HEK293T (cell line): Measurements from ENCODE around the gene NPHP1.
"Not testable (repeated sequence)": the region's sequence is repeated elsewhere in the genome, so short reads cannot be mapped to it uniquely, and the experiment has no call there.

Source experiments
- CTCF ChIA-PET: fragments of 350-600 bp; formaldehyde crosslinking; extraction: SDS; loops from one replicate; lab custom pipeline; 2021; ENCODE audit warnings: antibody characterized with exemption, inconsistent platforms; lab: Yijun Ruan, JAX
- POLR2A ChIA-PET: fragments of 350-600 bp; formaldehyde crosslinking; extraction: SDS; loops from one replicate; lab custom pipeline; 2020; ENCODE audit warnings: antibody characterized with exemption, inconsistent platforms; lab: Yijun Ruan, JAX
- DNase-seq: peaks from one replicate; pipeline ENCODE4 v3.0.0; 2012; ENCODE audit warnings: mixed read lengths; ENCODE audit errors: extremely low spot score
- ARNT ChIP-seq: fragments of 450-650 bp; IDR thresholded peaks from 2 replicates; pipeline ENCODE4 v1.6.1; 2017; ENCODE audit warnings: mild to moderate bottlenecking
- CTBP1 ChIP-seq: fragments of 450-650 bp; IDR thresholded peaks from 2 replicates; pipeline ENCODE4 v1.6.1; 2016; ENCODE audit warnings: borderline replicate concordance
- ELF4 ChIP-seq: fragments of 450-650 bp; IDR thresholded peaks from 2 replicates; pipeline ENCODE4 v1.6.1; 2017; ENCODE audit warnings: antibody characterized with exemption
- FOXA1 ChIP-seq: fragments of 450-650 bp; IDR thresholded peaks from 2 replicates; pipeline ENCODE4 v1.6.1; 2016; ENCODE audit warnings: mild to moderate bottlenecking
- FOXK2 ChIP-seq: fragments of 450-650 bp; IDR thresholded peaks from 2 replicates; pipeline ENCODE4 v1.6.1; 2016; ENCODE audit warnings: mild to moderate bottlenecking
- FOXM1 ChIP-seq: fragments of 450-650 bp; IDR thresholded peaks from 2 replicates; pipeline ENCODE4 v1.6.1; 2017; ENCODE audit warnings: mild to moderate bottlenecking, borderline replicate concordance
- HDGF ChIP-seq: fragments of 450-650 bp; IDR thresholded peaks from 2 replicates; pipeline ENCODE4 v1.6.1; 2017; ENCODE audit warnings: antibody characterized with exemption, borderline replicate concordance
- L3MBTL2 ChIP-seq: fragments of 450-650 bp; conservative IDR thresholded peaks from 2 replicates; pipeline ENCODE4 v1.6.1; 2016; ENCODE audit warnings: mild to moderate bottlenecking
- LEF1 ChIP-seq: fragments of 450-650 bp; IDR thresholded peaks from 2 replicates; pipeline ENCODE4 v1.6.1; 2017; ENCODE audit warnings: mild to moderate bottlenecking, borderline replicate concordance
- NFRKB ChIP-seq: fragments of 450-650 bp; IDR thresholded peaks from 2 replicates; pipeline ENCODE4 v1.6.1; 2016; ENCODE audit warnings: mild to moderate bottlenecking, moderate library complexity
- PKNOX1 ChIP-seq: fragments of 450-650 bp; IDR thresholded peaks from 2 replicates; pipeline ENCODE4 v1.6.1; 2016
- SP1 ChIP-seq: fragments of 450-650 bp; IDR thresholded peaks from 2 replicates; pipeline ENCODE4 v1.6.1; 2017
- SUZ12 ChIP-seq: fragments of 450-650 bp; IDR thresholded peaks from 2 replicates; pipeline ENCODE4 v1.6.1; 2016; ENCODE audit warnings: mild to moderate bottlenecking
- TARDBP ChIP-seq: fragments of 450-650 bp; IDR thresholded peaks from 2 replicates; pipeline ENCODE4 v1.6.1; 2016
- ZNF384 ChIP-seq: fragments of 450-650 bp; IDR thresholded peaks from 2 replicates; pipeline ENCODE4 v1.6.1; 2016

Gene NPHP1

GRCh38 chr2:110204408-110205385 is at the start of gene NPHP1:
Gene NPHP1, minus strand, starts transcription at chr2:110205013. Its CDS starts 45 bp downstream, at chr2:110204968.
- TF ChIP-seq FOXM1 (no peak), SP1 (no peak), ARNT (no peak)
- DNase-seq, result peak; percentile 96
- CTCF ChIA-PET, result interaction anchor here (0.5 kb wide), 1 partner anchor 7 kb away, joined by 3 read pairs; no protein-coding TSS in a partner anchor
- POLR2A ChIA-PET, result no interaction called here

GRCh38 chr2:110248081-110248795 is 43.4 kb upstream of the NPHP1 start:
- CTCF ChIA-PET, POLR2A ChIA-PET: not testable (repeated sequence)

GRCh38 chr2:110245488-110246435 is 40.9 kb upstream of the NPHP1 start:
- DNase-seq, CTCF ChIA-PET, POLR2A ChIA-PET: not testable (repeated sequence)

More at GRCh38 chr2:110248081-110248795, 43.4 kb upstream of the NPHP1 start:
- DNase-seq, result not testable (repeated sequence)

GRCh38 chr2:110243283-110243682 is 38.5 kb upstream of the NPHP1 start:
- POLR2A ChIA-PET, DNase-seq, CTCF ChIA-PET: not testable (repeated sequence)

- CTCF ChIA-PET, DNase-seq, POLR2A ChIA-PET: not testable (repeated sequence)
These were observed 29.7 kb upstream of the NPHP1 start for GRCh38 chr2:110234514-110234913.

- POLR2A ChIA-PET, CTCF ChIA-PET, DNase-seq: not testable (repeated sequence)
These were observed 25.1 kb upstream of the NPHP1 start for GRCh38 chr2:110229886-110230285.

GRCh38 chr2:110222626-110223025 is 17.8 kb upstream of the NPHP1 start:
- DNase-seq, CTCF ChIA-PET, POLR2A ChIA-PET: not testable (repeated sequence)

GRCh38 chr2:110221938-110222337 is 17.1 kb upstream of the NPHP1 start:
- CTCF ChIA-PET, result no interaction called here

GRCh38 chr2:110220190-110220564 is 15.4 kb upstream of the NPHP1 start:
- no peak for TF ChIP-seq CTBP1
- TF ChIP-seq PKNOX1, result no peak
- TF ChIP-seq SP1, result no peak
- TF ChIP-seq ZNF384, result no peak
- no peak for TF ChIP-seq LEF1
- TF ChIP-seq NFRKB, result no peak
- TF ChIP-seq TARDBP, result no peak
- TF ChIP-seq FOXA1, result no peak
- no peak for TF ChIP-seq ARNT
- TF ChIP-seq SUZ12, result no peak
- TF ChIP-seq ELF4, result no peak
- no peak for TF ChIP-seq FOXM1
- POLR2A ChIA-PET, result no interaction called here
- CTCF ChIA-PET, result no interaction called here

More at GRCh38 chr2:110221938-110222337, 17.1 kb upstream of the NPHP1 start:
- TF ChIP-seq FOXM1 (no peak), FOXA1 (no peak), SP1 (no peak), ZNF384 (no peak), FOXK2 (no peak), ELF4 (no peak), NFRKB (no peak), TARDBP (no peak), L3MBTL2 (no peak), LEF1 (no peak), CTBP1 (no peak), HDGF (no peak), PKNOX1 (no peak), SUZ12 (no peak)
- no peak for DNase-seq
- POLR2A ChIA-PET, result no interaction called here

More at GRCh38 chr2:110220190-110220564, 15.4 kb upstream of the NPHP1 start:
- no peak for DNase-seq
